NB4 (cell line): Measurements from ENCODE around the gene AMBRA1.

ENCODE experiments used
- DNase-seq: peaks from one replicate; pipeline ENCODE4 v3.0.0; 2010; ENCODE audit warnings: low read depth
- H3K4me3 ChIP-seq: one replicate; pipeline ENCODE4 v1.5.1; 2011; ENCODE audit warnings: mild to moderate bottlenecking, low read depth, low read length, moderate library complexity
- MYC ChIP-seq: IDR thresholded peaks from 2 replicates; pipeline ENCODE4 v1.6.1; 2011; ENCODE audit warnings: low read depth, low read length
- POLR2A ChIP-seq: IDR thresholded peaks from 2 replicates; pipeline ENCODE4 v1.6.1; 2011; ENCODE audit warnings: mild to moderate bottlenecking; ENCODE audit not compliant: insufficient read length; ENCODE audit errors: extremely low read depth
- TF ChIP-seq, protein P1 (sequence below): IDR thresholded peaks from 2 replicates; pipeline ENCODE4 v1.6.1; 2011; ENCODE audit warnings: low read depth, low read length
- TF ChIP-seq, protein P2 (sequence below): IDR thresholded peaks from one replicate; pipeline ENCODE4 v1.5.1; 2012; ENCODE audit warnings: low read depth, low read length

The AMBRA1 gene

DNA sequence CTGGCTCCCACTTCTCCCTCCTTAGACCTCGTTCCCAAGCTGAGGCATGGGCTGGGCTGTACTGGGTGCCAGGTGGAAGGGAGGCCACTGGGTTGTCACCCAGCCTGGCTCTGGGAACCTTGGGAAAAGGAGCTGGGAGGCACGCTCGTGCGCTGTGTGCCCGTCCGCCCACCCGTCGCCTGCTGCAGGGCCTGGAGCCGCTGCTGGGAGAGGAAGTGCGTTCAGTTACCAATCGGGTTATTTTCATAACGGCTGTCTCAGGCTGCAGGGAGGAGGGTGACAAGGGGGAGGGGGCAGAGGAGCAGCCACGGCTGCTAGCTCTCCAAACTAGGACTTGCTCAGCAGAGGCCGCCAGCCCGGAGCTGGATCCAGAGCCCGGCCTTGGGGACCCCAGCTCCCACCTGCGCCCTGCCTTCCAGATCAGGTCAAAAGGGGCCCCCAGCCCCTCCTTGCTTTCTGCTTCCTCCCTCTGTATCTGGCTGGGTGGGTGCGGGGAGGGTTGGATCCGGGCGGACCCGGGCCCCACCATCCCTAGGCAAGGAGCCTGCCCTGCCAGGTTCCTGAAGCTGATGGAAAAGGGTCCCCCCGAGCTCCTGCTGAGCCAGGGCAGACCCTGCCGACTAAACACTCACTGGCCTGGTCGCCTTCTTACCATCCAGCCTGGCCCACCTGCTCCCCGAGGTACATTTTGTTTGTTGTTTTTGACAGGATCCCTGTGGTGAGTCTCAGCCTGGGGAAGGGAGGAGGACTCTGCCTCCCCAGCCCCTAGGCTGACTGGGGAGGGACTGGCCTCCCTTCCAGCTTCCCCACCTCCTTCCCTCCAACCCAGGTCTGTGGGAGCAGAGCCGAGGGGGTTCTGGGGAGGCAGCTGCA is 232.3 kb downstream of the AMBRA1 start:
- peak overlapping the region; percentile 78 for H3K4me3 ChIP-seq
- TF ChIP-seq POLR2A (peak; percentile 77), MYC (no peak)
- TF ChIP-seq, protein P1, sequence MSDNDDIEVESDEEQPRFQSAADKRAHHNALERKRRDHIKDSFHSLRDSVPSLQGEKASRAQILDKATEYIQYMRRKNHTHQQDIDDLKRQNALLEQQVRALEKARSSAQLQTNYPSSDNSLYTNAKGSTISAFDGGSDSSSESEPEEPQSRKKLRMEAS: 0 out of 2 replicates have a peak, but pooled peaks have one; percentile 51
- TF ChIP-seq, protein P2, sequence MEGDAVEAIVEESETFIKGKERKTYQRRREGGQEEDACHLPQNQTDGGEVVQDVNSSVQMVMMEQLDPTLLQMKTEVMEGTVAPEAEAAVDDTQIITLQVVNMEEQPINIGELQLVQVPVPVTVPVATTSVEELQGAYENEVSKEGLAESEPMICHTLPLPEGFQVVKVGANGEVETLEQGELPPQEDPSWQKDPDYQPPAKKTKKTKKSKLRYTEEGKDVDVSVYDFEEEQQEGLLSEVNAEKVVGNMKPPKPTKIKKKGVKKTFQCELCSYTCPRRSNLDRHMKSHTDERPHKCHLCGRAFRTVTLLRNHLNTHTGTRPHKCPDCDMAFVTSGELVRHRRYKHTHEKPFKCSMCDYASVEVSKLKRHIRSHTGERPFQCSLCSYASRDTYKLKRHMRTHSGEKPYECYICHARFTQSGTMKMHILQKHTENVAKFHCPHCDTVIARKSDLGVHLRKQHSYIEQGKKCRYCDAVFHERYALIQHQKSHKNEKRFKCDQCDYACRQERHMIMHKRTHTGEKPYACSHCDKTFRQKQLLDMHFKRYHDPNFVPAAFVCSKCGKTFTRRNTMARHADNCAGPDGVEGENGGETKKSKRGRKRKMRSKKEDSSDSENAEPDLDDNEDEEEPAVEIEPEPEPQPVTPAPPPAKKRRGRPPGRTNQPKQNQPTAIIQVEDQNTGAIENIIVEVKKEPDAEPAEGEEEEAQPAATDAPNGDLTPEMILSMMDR: no peak
- DNase-seq: peak; percentile 94

DNA sequence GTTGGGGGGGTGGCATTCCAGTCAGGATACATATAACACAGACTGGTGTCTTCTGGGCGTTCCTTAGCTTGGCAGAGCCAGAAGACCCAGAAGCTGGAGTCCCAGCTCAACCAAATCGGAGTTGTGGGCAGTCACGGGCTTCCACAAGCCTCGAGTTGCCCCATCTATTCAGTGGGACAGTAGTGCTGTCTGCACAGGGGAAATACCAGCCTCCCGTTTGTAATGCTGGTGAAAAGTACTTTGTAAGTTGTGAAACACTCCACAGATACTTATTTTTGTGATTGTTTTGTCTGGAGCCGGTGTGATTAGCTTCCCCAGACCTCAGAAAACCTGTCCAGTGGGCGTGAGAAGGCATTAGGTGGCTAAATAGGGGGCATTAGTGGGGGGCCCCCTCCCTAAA is 232.9 kb downstream of the AMBRA1 start:
- peak; percentile 70 for DNase-seq
- H3K4me3 ChIP-seq: peak overlapping the region; percentile 78
- TF ChIP-seq, protein P1: no peak
- TF ChIP-seq, protein P2: no peak
- TF ChIP-seq MYC (no peak), POLR2A (no peak)

- DNase-seq: no peak
- TF ChIP-seq, protein P1: no peak
- TF ChIP-seq POLR2A (no peak), MYC (no peak)
- TF ChIP-seq, protein P2: no peak
- no peak overlapping the region for H3K4me3 ChIP-seq
Observed at GRCh38 chr11:46359953-46360352, 233.9 kb downstream of the AMBRA1 start.

- peak overlapping the region; percentile 42 for H3K4me3 ChIP-seq
- peak; percentile 86 for DNase-seq
- TF ChIP-seq, protein P2: no peak
- TF ChIP-seq, protein P1: peak; percentile 24; the same call in 1 of the 2 replicates
- TF ChIP-seq MYC: peak; percentile 48; the same call in 1 of the 2 replicates
- no peak for TF ChIP-seq POLR2A
Observed at GRCh38 chr11:46357483-46357936, 236.3 kb downstream of the AMBRA1 start.

- peak; percentile 95 for DNase-seq
- TF ChIP-seq, protein P2: no peak
- TF ChIP-seq MYC: peak; percentile 33; the same call in 1 of the 2 replicates
- TF ChIP-seq POLR2A: no peak
- TF ChIP-seq, protein P1: no peak
- peak overlapping the region; percentile 42 for H3K4me3 ChIP-seq
Observed at GRCh38 chr11:46356924-46357482, 236.8 kb downstream of the AMBRA1 start.
